Measurements from ENCODE around the gene PWWP2B. TPM values are rescaled to one million over a fixed set of nuclear protein-coding genes. Genes with fewer than 3 reads are reported as not detected.

The PWWP2B gene
- total RNA-seq, 1 experiment from 2014 or later = 8.2 TPM

DNA sequence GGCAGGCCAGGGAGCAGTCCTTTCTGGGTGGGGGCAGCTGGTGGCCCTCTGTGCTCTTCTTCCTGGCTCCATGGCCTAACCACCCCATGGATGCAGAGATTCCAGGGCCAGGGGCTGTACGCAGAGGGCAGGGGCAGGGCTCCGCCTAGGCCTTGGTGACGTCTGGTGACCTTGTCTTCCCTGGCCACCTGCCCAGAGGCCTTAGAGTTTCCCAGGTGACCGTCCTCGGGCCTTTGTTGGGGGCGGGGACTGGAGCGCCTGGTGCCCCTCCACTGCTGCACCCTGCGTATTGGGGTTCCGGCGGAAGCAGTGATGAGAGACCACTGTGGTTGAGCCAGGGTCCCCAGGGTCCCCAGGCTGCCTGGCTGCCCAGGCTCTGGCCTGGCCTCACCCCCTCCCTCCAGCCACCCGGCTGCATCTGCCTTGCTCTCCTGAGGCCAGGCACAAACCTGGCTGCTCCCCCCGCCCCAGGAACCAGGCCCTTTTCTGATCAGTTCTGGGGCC is 10.3 kb downstream of the PWWP2B start:
- DNase-seq (ENCODE audit: low read depth) = no peak

DNA sequence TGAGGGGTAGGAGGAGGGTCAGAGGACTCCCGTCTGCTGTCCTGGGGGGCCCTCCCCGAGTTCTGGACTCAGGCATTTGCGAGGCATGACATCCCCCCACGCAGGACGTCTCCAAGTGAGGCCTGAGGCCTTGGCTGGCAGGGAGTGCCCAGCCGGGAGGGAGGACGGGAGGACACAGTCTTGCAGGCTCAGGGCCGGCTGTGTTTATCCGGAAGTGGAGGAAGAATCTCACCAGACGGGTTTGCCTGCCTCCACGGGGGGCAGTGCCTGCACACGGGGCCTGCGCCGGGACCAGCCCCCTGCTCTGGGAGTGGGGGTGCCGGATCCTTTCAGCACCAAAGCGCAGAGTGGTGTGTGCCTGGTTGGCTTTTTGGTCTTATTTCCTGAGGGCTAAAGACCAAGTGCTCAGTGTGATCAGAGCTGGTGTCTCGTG is 10.9 kb downstream of the PWWP2B start:
- no peak for DNase-seq (ENCODE audit: low read depth)

DNA sequence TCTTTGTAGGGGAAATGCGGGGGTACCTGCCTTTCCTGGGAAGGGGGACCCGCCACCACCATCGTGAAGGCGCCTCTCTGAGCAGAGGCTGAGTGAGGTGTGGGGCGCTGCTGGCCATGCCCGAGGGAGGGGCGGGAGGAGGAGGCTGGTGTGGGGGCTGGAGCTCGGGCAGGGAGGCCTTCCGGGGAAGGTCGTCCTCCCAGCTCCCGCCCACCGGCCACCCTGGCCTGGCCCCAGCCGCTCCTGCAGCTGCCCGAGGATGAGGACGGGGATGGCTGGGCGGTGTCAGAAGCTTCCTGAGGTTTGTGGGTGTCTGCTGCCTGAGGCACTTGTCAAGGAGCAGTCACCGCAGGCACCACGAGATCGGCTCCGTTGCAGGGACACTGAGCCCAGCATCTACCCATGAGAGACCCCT is 11.4 kb downstream of the PWWP2B start:
- no peak for DNase-seq (ENCODE audit: low read depth)

DNA sequence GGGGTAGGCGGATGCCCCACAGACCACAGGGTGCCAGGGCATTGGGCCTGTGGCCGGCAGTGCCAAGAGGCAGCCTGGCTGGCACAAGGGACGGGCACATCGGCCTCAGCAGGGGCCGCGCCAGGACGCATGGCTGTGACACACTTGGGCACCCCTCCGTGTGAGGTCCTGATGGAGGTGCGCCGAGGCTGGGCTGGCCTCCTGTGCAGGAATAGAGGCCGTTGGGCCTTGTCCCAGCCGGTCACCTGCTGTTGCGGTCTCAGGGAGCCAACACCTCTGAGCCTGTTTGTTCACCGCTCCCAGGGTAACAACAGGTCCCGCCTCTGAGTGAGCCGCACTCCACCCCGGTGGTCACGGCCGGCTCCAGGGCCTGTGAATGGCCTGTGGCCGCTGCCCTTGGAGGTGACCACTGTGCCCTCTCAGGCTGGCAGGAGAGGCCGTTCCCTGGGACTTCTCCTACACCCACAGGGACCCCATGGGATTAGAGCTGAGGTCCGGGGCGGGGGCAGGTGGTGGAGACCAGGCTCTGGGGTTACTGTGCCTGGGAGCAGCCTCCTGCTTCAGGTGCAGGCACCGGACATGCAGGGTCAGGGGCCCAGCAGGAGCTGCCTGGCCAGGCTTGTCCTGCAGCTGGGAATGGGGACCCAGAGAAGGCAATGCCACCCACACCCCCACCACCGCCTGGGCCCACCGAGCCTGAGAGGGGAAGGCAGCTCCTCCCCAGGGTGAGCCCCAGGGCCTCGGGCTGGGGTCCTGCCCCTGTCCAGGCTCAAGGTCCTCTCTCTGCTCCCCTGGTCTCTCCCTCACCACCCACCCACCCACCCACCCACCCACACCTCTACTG is 12.0 kb downstream of the PWWP2B start:
- DNase-seq (ENCODE audit: low read depth) = no peak

DNA sequence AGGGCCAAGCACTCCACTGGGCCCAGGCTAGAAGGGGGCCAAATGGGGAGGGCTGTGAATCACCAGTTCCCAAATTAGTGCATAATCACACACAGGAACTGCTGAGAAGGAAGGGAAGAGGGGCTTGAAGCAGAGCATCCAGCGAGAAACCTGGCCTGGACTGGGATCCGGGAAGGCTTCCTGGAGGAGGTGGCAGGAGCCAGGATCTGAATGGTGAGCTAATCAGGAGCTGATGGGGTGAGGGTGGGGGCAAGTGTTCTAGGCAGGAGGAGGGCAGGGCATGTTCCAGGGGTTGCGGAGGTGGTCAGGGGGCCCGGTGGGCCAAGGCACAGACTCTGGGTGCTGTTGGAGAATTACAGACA is 12.6 kb downstream of the PWWP2B start:
- no peak for DNase-seq (ENCODE audit: low read depth)

DNA sequence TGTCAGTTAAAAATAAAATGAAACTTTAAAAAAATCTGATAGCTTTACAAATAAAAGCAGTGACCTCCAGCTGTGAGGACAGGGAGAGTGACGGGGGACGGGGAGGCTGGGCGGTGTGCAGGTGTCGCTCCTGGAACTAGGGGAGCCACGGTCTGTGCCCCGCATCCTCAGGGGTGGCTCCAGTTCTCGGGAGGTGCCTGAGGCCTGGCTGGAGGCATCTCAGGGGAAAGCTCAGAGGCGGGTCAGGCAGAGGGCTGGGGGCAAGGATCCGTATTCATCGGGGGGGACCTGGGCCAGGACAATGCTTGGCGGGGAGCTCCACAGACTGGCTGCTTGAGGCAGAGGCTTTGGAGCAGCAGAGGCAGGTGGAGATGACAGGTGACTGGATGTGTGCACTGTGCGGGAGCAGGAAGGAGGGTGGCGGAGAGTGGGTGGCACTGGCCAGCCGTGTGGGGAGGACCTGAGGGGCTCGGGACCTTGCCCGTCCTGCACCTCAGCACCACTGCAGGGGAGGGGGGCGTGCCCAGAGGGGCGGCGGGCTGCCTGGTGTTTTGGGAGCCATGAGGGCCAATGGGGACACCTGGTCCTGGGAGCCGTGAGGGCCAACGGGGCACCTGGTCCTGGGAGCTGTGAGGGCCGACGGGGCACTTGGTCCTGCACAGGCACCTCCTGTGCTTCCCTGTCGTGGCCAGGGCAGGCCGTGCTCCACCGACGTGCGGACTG is 13.2 kb downstream of the PWWP2B start:
- no peak for DNase-seq (ENCODE audit: low read depth)

DNA sequence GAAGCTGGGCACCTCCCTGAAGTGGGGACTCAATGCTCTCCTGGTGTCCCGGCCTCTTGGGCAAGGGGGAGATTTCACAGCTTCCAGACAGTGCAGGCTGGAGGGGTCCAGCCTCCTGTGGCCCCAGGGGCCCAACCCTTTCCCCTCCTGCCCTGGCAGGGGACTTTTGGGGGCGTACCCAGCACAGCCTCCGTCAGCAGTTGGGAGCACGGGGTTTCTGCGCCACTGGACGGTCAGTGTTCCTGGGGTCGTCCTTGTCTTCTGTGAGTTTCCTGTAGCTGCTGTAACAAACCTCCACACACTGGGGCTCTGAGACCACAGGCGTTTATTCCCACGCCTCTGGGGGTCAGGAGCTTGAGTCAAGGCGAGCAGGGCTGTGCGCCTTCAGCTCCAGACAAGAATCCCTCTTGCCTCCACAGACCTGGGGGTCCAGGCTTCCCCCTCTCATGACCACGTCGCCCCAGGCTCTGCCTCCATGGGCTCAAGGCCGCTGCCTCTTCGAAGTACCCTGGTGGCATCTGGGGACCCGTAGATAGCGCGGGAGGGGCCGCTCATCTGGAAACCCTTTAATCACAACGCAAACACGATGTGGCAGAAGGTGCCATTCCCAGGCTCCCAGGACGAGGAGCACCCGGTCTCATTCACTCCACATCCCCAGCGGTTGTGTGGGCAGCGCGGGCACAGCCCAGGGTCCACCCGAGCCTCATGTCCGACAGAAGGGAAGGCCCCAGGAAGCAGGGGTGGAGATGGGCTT is 14.0 kb downstream of the PWWP2B start:
- no peak for DNase-seq (ENCODE audit: low read depth)

DNA sequence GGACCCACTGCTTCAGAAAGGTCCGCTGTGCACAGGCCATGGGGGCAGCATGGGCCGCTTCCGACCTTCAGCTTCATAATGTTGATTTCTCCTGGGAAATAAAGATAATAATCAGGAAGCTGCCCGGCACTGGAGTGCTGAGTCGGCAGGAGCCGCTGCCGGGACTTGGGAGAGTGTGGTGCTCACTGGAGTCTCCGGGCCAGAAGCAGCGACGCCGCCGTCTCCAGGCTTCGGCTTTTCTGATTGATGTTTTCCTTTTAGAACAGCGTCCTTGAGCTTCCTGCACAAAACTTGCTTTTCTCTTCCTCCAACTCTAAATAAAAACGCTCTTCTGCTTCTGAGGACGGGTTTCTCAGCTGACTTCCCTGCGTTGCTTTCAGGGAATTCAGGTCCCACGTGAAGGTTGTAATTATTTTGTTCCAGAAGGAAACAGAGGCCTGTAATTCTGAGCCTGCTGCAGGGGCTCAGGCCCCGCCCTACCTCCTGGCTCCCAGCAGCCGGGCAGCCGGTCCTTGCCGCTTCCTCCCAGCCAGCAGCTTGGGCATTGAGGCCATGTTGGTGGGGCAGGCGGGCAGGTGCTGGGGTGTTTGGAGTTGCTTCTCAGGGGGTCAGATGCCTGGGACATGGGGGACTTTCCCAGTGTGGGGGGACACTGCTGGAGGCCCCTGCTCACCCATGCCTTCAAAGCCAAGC is 14.7 kb downstream of the PWWP2B start:
- DNase-seq (ENCODE audit: low read depth) = no peak

DNA sequence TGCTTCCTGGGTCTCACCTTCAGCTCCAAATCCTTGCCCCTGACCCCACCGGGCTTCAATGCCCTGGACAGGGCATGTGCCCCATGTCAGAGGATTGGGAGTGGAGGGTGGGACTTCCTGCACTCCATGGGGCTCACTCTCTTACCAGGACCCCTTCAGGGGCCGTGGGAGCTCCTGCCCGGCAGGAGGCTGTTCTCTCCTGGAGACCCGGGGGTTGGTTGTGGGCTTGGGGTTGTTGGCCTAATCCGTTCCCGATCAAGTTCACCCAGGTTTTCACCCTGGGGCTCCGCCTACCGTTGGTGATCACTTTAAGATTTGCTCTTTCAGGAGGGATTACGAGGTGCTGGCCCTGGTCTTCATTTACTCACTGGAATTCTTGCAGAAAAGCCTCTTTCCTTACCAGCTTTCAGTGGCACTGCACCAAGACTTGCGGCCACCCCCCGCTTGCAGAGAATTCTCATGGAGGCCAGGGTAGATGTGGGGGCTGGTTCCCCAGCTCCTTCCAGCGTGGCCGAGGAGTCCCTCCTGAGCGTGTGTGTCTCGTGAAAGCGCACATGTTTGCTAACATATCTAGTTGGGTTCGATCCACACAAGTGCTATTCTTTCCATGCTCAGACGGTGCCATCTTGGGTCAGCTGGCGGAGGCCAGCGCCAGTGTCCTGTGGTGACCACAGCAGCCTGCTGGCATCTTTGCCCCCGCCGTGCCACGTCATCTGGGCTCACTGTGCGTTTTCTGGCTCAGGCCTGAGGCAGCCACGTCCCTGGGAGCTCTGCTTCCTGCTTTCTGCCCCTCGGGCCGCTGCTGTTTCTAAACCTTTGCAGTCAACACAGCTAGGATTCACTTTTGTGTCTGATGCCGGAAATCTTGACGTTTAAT is 15.6 kb downstream of the PWWP2B start:
- no peak for DNase-seq (ENCODE audit: low read depth)

DNA sequence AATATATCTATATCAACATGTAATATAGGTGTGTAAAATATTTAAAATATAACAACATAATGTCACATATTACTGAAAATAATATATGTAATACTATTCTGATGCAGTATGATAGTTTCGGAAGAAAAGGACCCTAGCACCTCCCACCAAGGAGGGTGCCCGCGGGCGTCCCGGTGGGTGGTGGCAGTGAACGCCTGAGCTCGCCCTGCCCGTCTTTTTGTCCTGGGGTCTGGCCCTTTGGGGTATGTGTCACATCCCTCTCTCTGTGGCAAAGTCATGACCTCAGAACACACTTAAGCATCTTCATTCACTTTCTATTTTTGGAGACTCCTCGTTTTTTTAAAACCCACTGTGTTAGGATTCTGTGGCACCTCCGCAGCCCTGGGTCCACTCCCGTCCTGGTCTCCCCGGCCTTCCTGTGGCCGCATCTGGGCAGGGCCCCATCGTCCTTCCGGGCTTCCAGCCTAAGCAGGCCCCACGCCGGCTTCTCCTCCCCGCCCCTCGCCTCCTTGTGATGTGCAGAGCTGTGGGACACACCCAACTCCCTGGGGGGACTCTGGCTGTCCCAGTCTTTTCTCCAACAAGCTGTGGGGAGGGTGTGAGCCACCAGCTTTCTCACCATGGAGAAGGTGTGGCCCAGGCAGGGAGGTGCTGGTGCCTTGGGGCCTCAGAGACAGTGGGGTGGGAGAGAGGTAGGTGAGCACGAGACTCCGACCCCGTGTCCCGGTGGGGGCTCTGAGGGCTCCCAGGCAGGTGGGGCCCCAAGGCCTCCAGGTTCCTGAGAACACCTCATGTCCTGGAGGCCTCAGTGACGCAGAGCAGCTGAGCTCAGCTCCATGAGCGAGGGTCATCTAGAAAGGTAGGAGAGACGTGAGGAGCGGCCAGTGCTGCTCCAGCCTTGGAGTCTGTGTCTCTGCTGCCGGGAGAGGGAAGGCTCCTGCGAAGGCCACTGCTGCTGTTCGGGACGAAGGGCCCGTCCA is 16.5 kb downstream of the PWWP2B start:
- DNase-seq (ENCODE audit: low read depth) = no peak

DNA sequence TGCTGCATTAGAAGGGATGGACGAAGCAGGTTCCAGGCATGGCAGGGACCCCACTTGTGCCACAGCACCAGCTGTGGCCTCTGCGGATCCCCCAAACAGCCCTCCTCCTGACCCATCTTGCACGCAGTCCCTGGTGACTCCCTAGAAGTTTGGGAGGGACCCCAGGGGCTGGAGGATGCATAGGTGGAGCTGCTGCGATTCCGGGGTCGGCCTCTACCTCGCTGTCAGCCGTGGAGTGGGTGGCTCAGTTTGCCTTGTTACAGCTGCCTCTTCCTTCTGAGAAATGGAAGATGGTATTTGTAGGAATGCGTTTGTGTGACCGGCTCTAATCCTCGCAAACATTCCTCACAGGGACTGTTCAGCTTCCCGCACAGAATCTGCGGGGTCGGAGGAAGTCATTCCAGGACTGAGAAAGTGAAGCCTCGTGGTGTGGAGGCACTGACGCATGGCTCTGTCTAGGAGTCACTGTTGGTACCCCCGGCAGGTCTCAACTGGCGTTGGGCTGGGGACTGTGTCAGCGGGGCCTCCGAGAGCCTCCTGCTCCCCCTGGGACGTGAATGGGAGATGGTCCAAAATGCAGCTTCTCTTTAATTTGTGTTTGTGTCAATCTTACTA is 17.5 kb downstream of the PWWP2B start:
- no peak for DNase-seq (ENCODE audit: low read depth)

DNA sequence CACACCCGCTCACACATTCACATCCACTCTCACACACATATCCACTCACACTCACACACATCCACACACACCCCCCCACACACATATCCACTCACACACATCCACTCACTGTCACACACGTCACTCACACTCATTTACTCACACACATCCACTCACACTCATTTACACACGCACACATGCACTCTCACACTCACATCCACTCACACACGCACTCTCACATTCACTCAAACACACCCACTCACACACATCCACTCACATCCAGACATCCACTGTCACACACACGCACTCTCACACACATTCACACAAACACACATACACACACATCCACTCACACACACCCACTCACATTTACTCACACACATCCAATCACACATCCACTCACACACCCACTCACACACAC is 18.3 kb downstream of the PWWP2B start:
- no peak for DNase-seq (ENCODE audit: low read depth)

DNA sequence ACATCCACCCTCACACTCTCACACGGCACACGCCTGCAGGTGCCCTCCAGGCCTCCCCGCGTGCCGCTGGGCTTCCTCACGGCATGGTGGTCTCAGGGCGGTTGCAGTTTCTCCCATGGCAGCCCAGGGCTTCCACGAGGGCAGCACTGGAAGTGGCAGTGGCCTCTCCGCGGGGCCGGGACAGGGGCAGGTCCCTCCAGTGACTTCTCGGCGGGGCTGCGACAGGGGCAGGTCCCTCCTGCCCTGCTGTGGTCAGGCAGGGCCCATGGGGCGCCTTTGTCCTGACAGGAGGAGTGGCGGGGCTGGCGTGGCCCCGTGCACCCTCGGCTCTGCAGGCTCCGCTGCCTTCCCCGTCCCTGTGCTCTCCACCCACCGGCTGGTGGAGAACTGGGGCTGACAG is 19.0 kb downstream of the PWWP2B start:
- DNase-seq (ENCODE audit: low read depth) = no peak

DNA sequence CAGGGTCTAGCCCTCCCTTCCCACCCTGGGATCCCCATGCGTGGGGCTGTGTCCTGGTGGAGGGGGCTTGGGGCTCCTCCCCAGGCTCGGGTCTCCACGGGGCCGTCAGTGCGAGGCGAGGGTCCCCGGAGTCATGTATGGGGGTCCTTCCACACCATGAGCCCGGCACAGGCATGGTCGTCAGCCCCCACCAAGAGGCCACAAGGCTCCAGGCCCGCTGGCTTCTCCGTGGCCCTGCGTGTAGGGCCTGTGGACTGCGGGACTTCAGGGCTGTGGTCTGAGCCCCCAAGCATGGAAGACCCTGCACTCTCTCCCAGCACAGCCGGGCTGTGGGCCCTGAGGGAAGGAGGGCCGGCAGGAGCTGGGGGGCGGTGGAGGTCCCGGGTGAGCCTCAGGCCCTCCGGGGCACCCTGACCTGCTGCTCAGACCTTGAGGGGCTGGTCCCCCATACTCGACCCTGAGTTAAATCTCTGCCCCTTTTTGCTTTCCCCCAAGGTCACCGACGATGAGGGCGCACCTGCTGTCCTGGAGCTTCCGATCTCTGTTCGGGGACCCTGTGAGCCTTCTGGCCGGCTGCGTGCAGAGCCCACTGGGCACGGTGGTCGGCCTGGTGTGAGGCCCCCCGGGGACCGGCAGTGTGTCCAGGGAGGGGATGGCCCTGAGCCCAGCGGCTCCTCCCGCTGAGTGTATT is 19.7 kb downstream of the PWWP2B start:
- no peak for DNase-seq (ENCODE audit: low read depth)

DNA sequence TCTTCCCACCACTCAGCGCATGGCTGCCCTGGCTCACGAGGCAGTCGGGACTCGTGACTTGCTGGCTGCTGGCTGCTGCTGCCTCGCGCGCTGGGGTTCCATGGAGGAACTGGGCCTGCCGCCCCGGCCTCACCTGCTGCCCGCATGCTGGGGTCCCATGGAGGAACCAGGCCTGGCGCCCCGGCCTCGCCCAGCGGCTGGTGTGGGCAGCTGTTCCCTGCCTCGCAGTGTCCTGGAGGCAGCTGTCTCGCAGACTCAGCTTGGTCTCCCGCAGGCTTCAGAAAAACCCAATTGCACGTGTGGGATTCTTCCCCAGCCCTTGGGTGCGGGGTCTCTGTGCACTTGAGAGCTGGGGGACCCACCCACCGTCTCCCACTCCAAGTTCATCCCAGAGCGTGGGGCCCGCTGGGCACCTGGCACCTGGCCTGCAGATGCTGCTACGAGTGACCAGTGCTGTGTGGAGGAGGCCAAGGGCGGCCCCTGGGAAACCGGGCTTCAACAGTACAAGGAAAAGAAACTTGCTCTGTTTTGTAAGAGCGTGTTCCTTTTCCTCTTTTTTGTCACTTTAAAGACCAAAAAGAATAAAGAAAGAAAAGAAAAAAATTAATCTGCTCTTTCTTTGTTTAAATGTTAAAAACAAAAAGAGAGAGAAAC is 20.4 kb downstream of the PWWP2B start:
- no peak for DNase-seq (ENCODE audit: low read depth)

DNA sequence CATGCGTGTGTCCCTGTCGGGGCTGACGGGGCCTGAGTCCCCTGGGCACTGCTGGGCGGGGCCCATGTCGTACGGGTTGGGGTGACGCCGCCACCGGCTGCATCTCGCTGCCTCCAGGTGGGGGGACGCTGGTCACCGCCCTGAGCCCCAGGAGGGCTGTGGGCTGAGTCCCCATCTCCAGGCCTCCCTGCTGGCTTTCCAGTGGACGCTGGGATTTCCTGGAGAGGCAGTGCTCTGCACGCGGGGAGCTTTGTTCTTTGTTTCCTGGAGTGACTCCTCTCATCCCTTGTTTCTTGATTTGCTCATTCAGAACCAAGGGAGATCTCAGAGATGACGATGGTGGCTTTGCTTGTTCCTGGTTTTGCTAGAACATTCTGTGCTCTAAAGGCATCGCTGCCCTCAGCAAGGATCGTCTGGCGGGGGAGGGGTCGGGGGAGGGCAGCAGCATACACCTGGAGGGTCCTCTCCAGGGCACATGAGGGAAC is 21.0 kb downstream of the PWWP2B start:
- DNase-seq (ENCODE audit: low read depth) = no peak
